DMS53 treated with DMSO at 0.1 percent for 48 hours (cell line): Measurements from ENCODE around the gene OR2AT4.
"Not testable (repeated sequence)": the region's sequence is repeated elsewhere in the genome, so short reads cannot be mapped to it uniquely, and the experiment has no call there.

ENCODE experiments used
- DNase-seq: peaks from one replicate; lab custom pipeline; 2025; ENCODE audit not compliant: unreplicated experiment; lab: John Stamatoyannopoulos, UW

The OR2AT4 gene

GRCh38 chr11:75068993-75069392, 27.7 kb downstream of the OR2AT4 start:
- no peak for DNase-seq

GRCh38 chr11:75068559-75068958, 28.1 kb downstream of the OR2AT4 start:
- no peak for DNase-seq

GRCh38 chr11:75066061-75066460, 30.6 kb downstream of the OR2AT4 start:
- DNase-seq = no peak

GRCh38 chr11:75063741-75064314, 32.8 kb downstream of the OR2AT4 start:
- DNase-seq = no peak

GRCh38 chr11:75059299-75059698, 37.4 kb downstream of the OR2AT4 start:
- DNase-seq = no peak

- DNase-seq = no peak
Measured at GRCh38 chr11:75056814-75057213, 39.9 kb downstream of the OR2AT4 start.

- DNase-seq = no peak
Measured at GRCh38 chr11:75055511-75055910, 41.2 kb downstream of the OR2AT4 start.

- no peak for DNase-seq
Measured at GRCh38 chr11:75052457-75052856, 44.2 kb downstream of the OR2AT4 start.

GRCh38 chr11:75051043-75051442, 45.6 kb downstream of the OR2AT4 start:
- no peak for DNase-seq

- no peak for DNase-seq
Measured at GRCh38 chr11:75050516-75050915, 46.2 kb downstream of the OR2AT4 start.

- not testable (repeated sequence) for DNase-seq
Measured at GRCh38 chr11:75049501-75050266, 47.0 kb downstream of the OR2AT4 start.

GRCh38 chr11:75047191-75047590, 49.5 kb downstream of the OR2AT4 start:
- no peak for DNase-seq

- not testable (repeated sequence) for DNase-seq
Measured at GRCh38 chr11:75046668-75047067, 50.0 kb downstream of the OR2AT4 start.

GRCh38 chr11:75044381-75045170, 52.1 kb downstream of the OR2AT4 start:
- not testable (repeated sequence) for DNase-seq

- DNase-seq = not testable (repeated sequence)
Measured at GRCh38 chr11:75041821-75042220, 54.9 kb downstream of the OR2AT4 start.

GRCh38 chr11:75041263-75041662, 55.4 kb downstream of the OR2AT4 start:
- DNase-seq = no peak

- DNase-seq = no peak
Measured at GRCh38 chr11:75040167-75040770, 56.4 kb downstream of the OR2AT4 start.

- peak; percentile 81 for DNase-seq
Measured at GRCh38 chr11:75035911-75036565, 60.6 kb downstream of the OR2AT4 start.

GRCh38 chr11:75035256-75035655, 61.4 kb downstream of the OR2AT4 start:
- no peak for DNase-seq

- DNase-seq = no peak
Measured at GRCh38 chr11:75033916-75034315, 62.8 kb downstream of the OR2AT4 start.

- no peak for DNase-seq
Measured at GRCh38 chr11:75032550-75032935, 64.1 kb downstream of the OR2AT4 start.
